Transverse colon (tissue), 4 donors: ENCODE data around the gene ZNF143. TPM values are rescaled to one million over a fixed set of nuclear protein-coding genes. Genes with fewer than 3 reads are reported as not detected.

Experiments
- DNase-seq: peaks from one replicate; pipeline ENCODE4 v3.0.0-alpha.2; 2019
- H3K27ac ChIP-seq, 4 donors: fragments of 200-600 bp; sonication (generic); 2 replicates each; pipeline ENCODE4 v1.5.1; 2016 to 2018; ENCODE audit warnings: inconsistent platforms in 4 of 4
- H3K27me3 ChIP-seq: fragments of 200-600 bp; sonication (generic); 2 replicates; pipeline ENCODE4 v1.5.1; 2017; ENCODE audit warnings: inconsistent platforms
- H3K36me3 ChIP-seq, 4 donors: fragments of 200-600 bp; sonication (generic); 2 replicates each; pipeline ENCODE4 v1.5.1; 2017 to 2019; ENCODE audit warnings: inconsistent platforms in 4 of 4
- H3K4me1 ChIP-seq, 4 donors: fragments of 200-600 bp; sonication (generic); 2 replicates each; pipeline ENCODE4 v1.5.1; 2017 to 2020; ENCODE audit warnings: inconsistent platforms in 4 of 4
- H3K4me3 ChIP-seq, 4 donors: fragments of 200-600 bp; sonication (generic); 1 replicate in 1 of 4; 2 replicates in 3 of 4; pipeline versions ENCODE4 v1.5.1 to v1.6.1; 2017 to 2019; ENCODE audit warnings: inconsistent platforms in 4 of 4
- H3K9me3 ChIP-seq, 2 donors: fragments of 200-600 bp; sonication (generic); 2 replicates each; pipeline ENCODE4 v1.5.1; 2017 to 2019; ENCODE audit warnings: inconsistent platforms in 2 of 2
- EP300 ChIP-seq: sonication (generic); formaldehyde crosslinking; IDR thresholded peaks from one replicate; pipeline ENCODE4 v1.6.1; 2017; ENCODE audit warnings: antibody characterized with exemption, low read depth
- POLR2A ChIP-seq: fragments of 450-650 bp; IDR thresholded peaks from one replicate; pipeline ENCODE4 v1.6.1; 2016; ENCODE audit warnings: antibody characterized with exemption, mild to moderate bottlenecking, moderate library complexity
- POLR2AphosphoS5 ChIP-seq, 3 donors: sonication (generic); formaldehyde crosslinking; IDR thresholded peaks; one replicate each; pipeline ENCODE4 v1.6.1; 2016; ENCODE audit warnings: antibody characterized with exemption in 3 of 3
- WGBS, 2 donors: methylation state at CpG; one replicate each; pipeline ENCODE4 v1.1.5; 2018; ENCODE audit warnings: low coverage in 1 of 2; 5-methylcytosine and 5-hydroxymethylcytosine counted together
- in situ Hi-C, 4 donors: fragments of 200-750 bp; cut with MboI; loops; one replicate each; pipeline versions ENCODE4 v1.15.0 to v1.15.1; 2017; ENCODE audit warnings: low sequenced_read_pairs in 3 of 4, low pct_ligation_motif_present in 1 of 4, low pct_unique_long_range_greater_than_20kb in 1 of 4
- intact Hi-C: fragments of 100-400 bp; cut with DNase I; formaldehyde crosslinking; loops from one replicate; pipeline ENCODE4 v1.15.1; 2023; ENCODE audit warnings: low total_unique reads
- total RNA-seq, 4 donors: library from RNA; depleted of rRNA; stranded (reverse); fragments of >200 nt; gene quantifications; one replicate each; pipeline ENCODE4 v1.1.0, GENCODE V29; 2016
- TF ChIP-seq, protein P1 (sequence below), 5 experiments: fragments of 200-600 bp in 3 of 5; fragments of 450-650 bp in 2 of 5; sonication (generic) in 3 of 5; IDR thresholded peaks; 1 replicate in 2 of 5; 2 replicates in 3 of 5; pipeline ENCODE4 v1.5.1; 2016 to 2017; ENCODE audit warnings: antibody characterized with exemption in 5 of 5, inconsistent platforms in 3 of 5, mild to moderate bottlenecking in 2 of 5, moderate library complexity in 1 of 5

Gene ZNF143
- total RNA-seq, 4 donors from 2014 or later, result 6.6 to 21.8 (median 14.3) TPM

DNA sequence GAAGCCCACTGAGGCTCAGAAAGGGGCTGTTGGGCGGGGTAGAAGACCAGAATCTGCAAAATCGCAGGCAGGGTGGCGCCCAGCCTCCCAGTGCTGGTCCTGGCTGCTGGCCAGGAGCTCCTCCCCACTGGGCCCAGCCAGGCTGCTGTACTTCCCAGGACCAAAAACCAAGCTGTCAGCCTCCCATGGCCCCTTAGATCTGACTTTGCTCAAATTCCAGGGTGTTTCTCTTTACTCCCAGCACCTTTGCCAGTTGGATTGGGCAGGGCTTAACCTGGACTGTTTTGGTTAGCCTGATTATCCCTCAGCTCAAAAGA, 68.5 kb downstream of the ZNF143 start:
- peak overlapping the region; percentile 84 to 87 (median 85) for H3K27ac ChIP-seq
- in situ Hi-C loops (no loop called here), intact Hi-C loops (loop anchor here (5.0 kb wide), 1 partner anchor 43 kb away; the partner anchor contains the start of gene WEE1)
- TF ChIP-seq POLR2AphosphoS5 (IDR thresholded peaks at IDR 0.05) (peak in 1 of 3 donors; percentile 7), EP300 (no peak), POLR2A (no peak)
- DNase-seq, result peak; percentile 67
- H3K4me1 ChIP-seq, result peaks cover 16 to 61% (median 47%) of the 10 kb centered on the region in 4 donors
- H3K36me3 ChIP-seq, result no peaks in the 10 kb centered on the region
- WGBS, 2 donors, result 24% methylated on average over 3 of the region's 3 CpGs; no CpG with 5 or more reads in 1 of the 2 donors
- H3K27me3 ChIP-seq, result no peaks in the 10 kb centered on the region
- H3K4me3 ChIP-seq, result no peak overlapping the region
- H3K9me3 ChIP-seq, result no peaks in the 10 kb centered on the region

DNA sequence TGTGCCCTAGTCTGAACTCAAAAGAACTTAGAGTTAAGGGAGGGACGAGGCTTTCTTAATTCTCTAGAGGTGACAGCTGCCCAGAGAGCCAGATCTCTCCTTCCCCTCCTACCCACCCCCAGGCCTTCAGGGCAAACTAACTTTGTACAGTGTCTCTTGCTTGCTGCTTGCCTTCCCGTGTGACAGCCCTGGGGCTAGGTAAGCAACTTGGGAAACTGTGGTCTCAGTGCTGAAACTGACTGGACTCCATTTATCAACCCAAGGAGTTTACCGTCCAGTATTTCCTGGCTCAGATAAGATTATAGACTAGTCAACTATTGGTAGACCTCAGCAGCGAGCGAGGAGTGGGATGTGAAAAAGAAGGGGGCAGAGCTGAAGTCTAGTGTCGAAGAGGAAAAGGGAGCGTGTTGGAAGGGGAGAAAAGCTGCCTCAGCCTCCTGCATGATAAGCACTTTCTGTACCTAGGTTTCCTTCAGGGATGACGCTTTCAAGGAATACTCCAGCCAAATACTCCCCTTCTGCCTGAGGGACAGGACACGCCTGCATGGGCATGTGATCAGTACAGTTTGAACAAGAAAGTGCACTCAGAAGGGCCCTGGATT, 69.3 kb downstream of the ZNF143 start:
- Histone ChIP-seq H3K27me3 (no peaks in the 10 kb centered on the region), H3K36me3 (no peaks in the 10 kb centered on the region), H3K27ac (peak overlapping the region; percentile 84 to 87 (median 85)), H3K4me3 (no peak overlapping the region), H3K9me3 (no peaks in the 10 kb centered on the region), H3K4me1 (peaks cover 16 to 60% (median 44%) of the 10 kb centered on the region in 4 donors)
- in situ Hi-C loops, result loop anchor here in 1 of 4 donors (10.0 kb wide), 2 partner anchors 85 to 225 kb away; no protein-coding TSS in a partner anchor
- no peak for DNase-seq
- intact Hi-C loops, result no loop called here
- 80 to 84% methylated on average over 3 to 9 of the region's 9 CpGs for WGBS, 2 donors
- no peak for TF ChIP-seq POLR2AphosphoS5 (IDR thresholded peaks at IDR 0.05)
- TF ChIP-seq, protein P1, sequence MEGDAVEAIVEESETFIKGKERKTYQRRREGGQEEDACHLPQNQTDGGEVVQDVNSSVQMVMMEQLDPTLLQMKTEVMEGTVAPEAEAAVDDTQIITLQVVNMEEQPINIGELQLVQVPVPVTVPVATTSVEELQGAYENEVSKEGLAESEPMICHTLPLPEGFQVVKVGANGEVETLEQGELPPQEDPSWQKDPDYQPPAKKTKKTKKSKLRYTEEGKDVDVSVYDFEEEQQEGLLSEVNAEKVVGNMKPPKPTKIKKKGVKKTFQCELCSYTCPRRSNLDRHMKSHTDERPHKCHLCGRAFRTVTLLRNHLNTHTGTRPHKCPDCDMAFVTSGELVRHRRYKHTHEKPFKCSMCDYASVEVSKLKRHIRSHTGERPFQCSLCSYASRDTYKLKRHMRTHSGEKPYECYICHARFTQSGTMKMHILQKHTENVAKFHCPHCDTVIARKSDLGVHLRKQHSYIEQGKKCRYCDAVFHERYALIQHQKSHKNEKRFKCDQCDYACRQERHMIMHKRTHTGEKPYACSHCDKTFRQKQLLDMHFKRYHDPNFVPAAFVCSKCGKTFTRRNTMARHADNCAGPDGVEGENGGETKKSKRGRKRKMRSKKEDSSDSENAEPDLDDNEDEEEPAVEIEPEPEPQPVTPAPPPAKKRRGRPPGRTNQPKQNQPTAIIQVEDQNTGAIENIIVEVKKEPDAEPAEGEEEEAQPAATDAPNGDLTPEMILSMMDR (IDR thresholded peaks at IDR 0.05), result no peak
- TF ChIP-seq EP300, result no peak
- TF ChIP-seq POLR2A, result no peak

GRCh38 chr11:9530901-9531625, 70.3 kb downstream of the ZNF143 start:
- no peaks in the 10 kb centered on the region for H3K9me3 ChIP-seq
- 89% methylated on average over 8 of the region's 8 CpGs; no CpG with 5 or more reads in 1 of the 2 donors for WGBS, 2 donors
- DNase-seq, result peak; percentile 63
- no peaks in the 10 kb centered on the region for H3K27me3 ChIP-seq
- H3K27ac ChIP-seq, result peak overlapping the region in 3 of 4 donors; percentile 12 to 87 (median 85)
- intact Hi-C loops (no loop called here), in situ Hi-C loops (loop anchor here in 1 of 4 donors (10.0 kb wide), 2 partner anchors 84 to 224 kb away; no protein-coding TSS in a partner anchor)
- H3K36me3 ChIP-seq, result no peaks in the 10 kb centered on the region
- H3K4me3 ChIP-seq, result no peak overlapping the region
- TF ChIP-seq, protein P1 (IDR thresholded peaks at IDR 0.05), result peak in 3 of 5 experiments; percentile 25 to 58 (median 33)
- TF ChIP-seq POLR2A (peak; percentile 26), POLR2AphosphoS5 (IDR thresholded peaks at IDR 0.05) (peak in 1 of 3 donors; percentile 30), EP300 (no peak)
- H3K4me1 ChIP-seq, result peaks cover 16 to 54% (median 43%) of the 10 kb centered on the region in 4 donors

DNA sequence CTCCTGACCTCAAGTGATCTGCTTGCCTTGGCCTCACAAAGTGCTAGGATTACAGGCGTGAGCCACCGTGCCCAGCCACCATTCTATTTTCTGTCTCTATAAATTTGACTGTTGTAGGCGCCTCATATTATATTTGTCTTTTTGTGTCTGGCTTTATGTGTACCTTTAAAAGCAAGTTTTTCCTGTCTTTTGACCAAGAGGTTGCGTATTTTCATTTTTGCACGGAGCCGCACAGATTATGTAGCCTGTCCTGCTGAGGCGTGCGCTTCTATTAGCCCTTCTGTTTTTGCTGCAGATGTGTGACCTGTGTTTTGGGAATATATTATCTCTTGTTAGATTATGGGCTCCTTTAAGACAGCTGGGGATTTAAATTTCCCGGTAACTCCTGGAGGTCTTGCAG, 72.2 kb downstream of the ZNF143 start:
- no peak for DNase-seq
- intact Hi-C loops (no loop called here), in situ Hi-C loops (loop anchor here in 1 of 4 donors (10.0 kb wide), 2 partner anchors 82 to 222 kb away; no protein-coding TSS in a partner anchor)
- peaks cover 12 to 34% (median 24%) of the 10 kb centered on the region in 4 donors for H3K4me1 ChIP-seq
- H3K9me3 ChIP-seq, result no peaks in the 10 kb centered on the region
- no peaks in the 10 kb centered on the region for H3K27me3 ChIP-seq
- H3K4me3 ChIP-seq, result no peak overlapping the region
- H3K36me3 ChIP-seq, result no peaks in the 10 kb centered on the region
- WGBS, 2 donors, result 91 to 97% methylated on average over 6 to 9 of the region's 9 CpGs
- TF ChIP-seq POLR2A, result no peak
- TF ChIP-seq, protein P1 (IDR thresholded peaks at IDR 0.05), result no peak
- no peak for TF ChIP-seq EP300
- no peak for TF ChIP-seq POLR2AphosphoS5 (IDR thresholded peaks at IDR 0.05)
- H3K27ac ChIP-seq, result no peak overlapping the region
